ENCODE measurements around the gene BRD9. TPM values are rescaled to one million over a fixed set of nuclear protein-coding genes. Genes with fewer than 3 reads are reported as not detected.
"Not testable (repeated sequence)": the region's sequence is repeated elsewhere in the genome, so short reads cannot be mapped to it uniquely, and the experiment has no call there.

BRD9 gene
- 10 to 100 TPM; 26.5 to 44.9 (median 34.3) TPM for total RNA-seq

GRCh38 chr5:892394-893136 lies at the start of gene BRD9, which contains the start of gene TRIP13:
TSS of gene BRD9 (minus strand) at chr5:892801. CDS start at chr5:892657, 144 bp downstream.
TSS of gene TRIP13 (plus strand) at chr5:892884. CDS start at chr5:892999, 115 bp downstream.
- TF ChIP-seq POLR2A (IDR thresholded peaks at IDR 0.05; ENCODE audit: low read depth), result no peak
- TF ChIP-seq CTCF (IDR thresholded peaks at IDR 0.05), result peak in 2 of 3 experiments; percentile 6 to 51
- peak; percentile 68 to 72 for TF ChIP-seq POLR2AphosphoS5 (IDR thresholded peaks at IDR 0.05)

GRCh38 chr5:940741-941140 lies 48.1 kb upstream of the BRD9 start:
- H3K9me3 ChIP-seq; H3K27ac ChIP-seq (replicated peaks in 1 of 4); H3K4me3 ChIP-seq; DNase-seq (ENCODE audit: extremely low spot score); intact Hi-C loops (cut with DNase I); H3K36me3 ChIP-seq; H3K27me3 ChIP-seq: not testable (repeated sequence)
- peaks cover 0 to 12% (median 6%) of the 10 kb centered on the region in 4 donors for H3K4me1 ChIP-seq
- WGBS, result 88% methylated on average over 2 of the region's 2 CpGs

More at GRCh38 chr5:892394-893136, at the start of gene BRD9, which contains the start of gene TRIP13:
- no peaks in the 10 kb centered on the region for H3K27me3 ChIP-seq
- no peaks in the 10 kb centered on the region for H3K9me3 ChIP-seq
- H3K27ac ChIP-seq (replicated peaks in 1 of 4), result peak within 1 kb of the TSS; percentile 81 to 94 (median 91)
- peaks cover 35 to 41% (median 38%) of the 10 kb centered on the region in 4 donors for H3K36me3 ChIP-seq
- WGBS, result 1% methylated on average over 40 of the region's 91 CpGs
- H3K4me1 ChIP-seq, result peaks cover 16 to 33% (median 25%) of the 10 kb centered on the region in 4 donors
- no peak for DNase-seq (ENCODE audit: extremely low spot score)
- intact Hi-C loops (cut with DNase I), result no loop called here
- peak within 1 kb of the TSS; percentile 68 to 98 (median 92) for H3K4me3 ChIP-seq

- Histone ChIP-seq H3K36me3 (no peaks in the 10 kb centered on the region), H3K9me3 (no peaks in the 10 kb centered on the region), H3K4me3 (no peak overlapping the region), H3K4me1 (peaks cover 0 to 6% (median 0%) of the 10 kb centered on the region in 4 donors), H3K27me3 (no peaks in the 10 kb centered on the region), H3K27ac (replicated peaks in 1 of 4) (no peak overlapping the region)
- WGBS, result 89% methylated on average over 7 of the region's 7 CpGs
- TF ChIP-seq POLR2AphosphoS5 (IDR thresholded peaks at IDR 0.05) (no peak), POLR2A (IDR thresholded peaks at IDR 0.05; ENCODE audit: low read depth) (no peak), CTCF (IDR thresholded peaks at IDR 0.05) (no peak), EP300 (IDR thresholded peaks at IDR 0.05) (no peak)
- intact Hi-C loops (cut with DNase I), result no loop called here
- DNase-seq (ENCODE audit: extremely low spot score), result no peak
Observed at GRCh38 chr5:939368-939767, 46.8 kb upstream of the BRD9 start.

GRCh38 chr5:937151-937924 lies 44.7 kb upstream of the BRD9 start:
- Histone ChIP-seq H3K4me3 (no peak overlapping the region), H3K36me3 (no peaks in the 10 kb centered on the region), H3K4me1 (peaks cover 2 to 17% (median 16%) of the 10 kb centered on the region in 4 donors), H3K27ac (replicated peaks in 1 of 4) (no peak overlapping the region), H3K27me3 (no peaks in the 10 kb centered on the region), H3K9me3 (no peaks in the 10 kb centered on the region)
- no peak for DNase-seq (ENCODE audit: extremely low spot score)
- intact Hi-C loops (cut with DNase I), result no loop called here
- 82% methylated on average over 12 of the region's 14 CpGs for WGBS
- no peak for TF ChIP-seq EP300 (IDR thresholded peaks at IDR 0.05)
- no peak for TF ChIP-seq POLR2AphosphoS5 (IDR thresholded peaks at IDR 0.05)
- TF ChIP-seq CTCF (IDR thresholded peaks at IDR 0.05), result no peak
- TF ChIP-seq POLR2A (IDR thresholded peaks at IDR 0.05; ENCODE audit: low read depth), result no peak

Measured in esophagus muscularis mucosa (tissue), 4 donors.